ENCODE measurements around the gene MAPK7. TPM values are rescaled to one million over a fixed set of nuclear protein-coding genes. Genes with fewer than 3 reads are reported as not detected.

MAPK7 gene
- total RNA-seq, 4 donors from 2014 or later, result 15.3 to 112 (median 48.3) TPM

DNA sequence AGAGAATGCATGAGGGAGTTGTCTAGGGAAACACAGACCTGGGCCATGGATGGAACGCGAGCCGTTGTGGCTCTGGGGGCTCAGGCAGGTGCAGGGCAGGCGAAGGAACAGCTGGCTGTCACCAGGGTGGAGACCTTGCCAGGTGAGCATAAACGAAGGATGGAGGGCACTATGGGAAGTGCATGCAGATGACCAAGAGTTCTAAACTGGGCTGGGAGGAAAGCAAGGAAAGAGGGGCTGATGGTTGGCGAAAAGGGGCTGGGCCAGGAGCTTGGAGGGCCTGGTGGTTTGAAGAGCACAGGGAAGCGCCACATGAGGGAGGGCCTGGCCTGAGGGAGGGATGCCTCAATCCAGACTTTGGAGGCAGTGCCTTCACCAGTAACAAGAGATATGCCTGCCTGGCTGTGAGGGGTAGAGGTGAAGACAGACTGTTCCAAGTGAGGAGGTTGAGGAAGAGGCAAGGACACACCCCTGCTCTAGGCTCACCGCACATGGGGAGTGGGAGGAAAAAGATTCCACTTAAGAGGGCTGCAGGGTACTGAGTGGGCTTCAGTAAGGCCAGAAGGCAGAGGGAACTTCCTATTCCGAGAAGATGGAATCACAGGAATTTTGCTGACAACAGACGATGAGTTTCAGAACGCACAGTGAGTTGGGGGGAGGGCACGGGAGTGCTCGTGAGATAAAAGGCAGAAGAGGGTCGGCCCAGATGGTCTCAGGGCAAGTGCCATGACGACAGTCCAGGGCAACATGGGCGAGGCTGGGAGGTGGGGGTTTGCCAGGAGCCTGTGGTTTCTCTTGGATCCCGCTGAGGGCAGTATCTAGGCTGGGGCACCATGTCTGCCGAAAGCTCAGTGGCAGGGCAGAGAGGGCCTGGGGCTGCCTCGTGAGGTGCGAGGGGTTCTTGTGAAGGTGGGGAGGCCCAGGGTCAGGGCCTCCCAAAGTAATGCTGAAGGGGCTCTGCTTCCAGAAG lies 36.4 kb upstream of the MAPK7 start:
- Histone ChIP-seq H3K27ac (no peak overlapping the region), H3K4me1 (peaks cover 7 to 21% (median 13%) of the 10 kb centered on the region in 4 donors), H3K27me3 (no peaks in the 10 kb centered on the region), H3K9me3 (no peaks in the 10 kb centered on the region), H3K36me3 (no peaks in the 10 kb centered on the region), H3K4me3 (no peak overlapping the region)
- 63 to 65% methylated on average over 6 to 20 of the region's 20 CpGs for WGBS, 2 donors (ENCODE audit: low coverage in 1 of 2)
- intact Hi-C loops (cut with DNase I; ENCODE audit: low total_unique reads) (no loop called here), in situ Hi-C loops (cut with MboI; ENCODE audit: low pct_ligation_motif_present in 1 of 4, low pct_unique_long_range_greater_than_20kb in 1 of 4, low sequenced_read_pairs in 3 of 4) (no loop called here)
- no peak for DNase-seq
- no peak for TF ChIP-seq POLR2A (IDR thresholded peaks at IDR 0.05)
- TF ChIP-seq POLR2AphosphoS5 (IDR thresholded peaks at IDR 0.05), result no peak
- no peak for TF ChIP-seq EP300 (IDR thresholded peaks at IDR 0.05; ENCODE audit: low read depth)
- TF ChIP-seq, protein P1, sequence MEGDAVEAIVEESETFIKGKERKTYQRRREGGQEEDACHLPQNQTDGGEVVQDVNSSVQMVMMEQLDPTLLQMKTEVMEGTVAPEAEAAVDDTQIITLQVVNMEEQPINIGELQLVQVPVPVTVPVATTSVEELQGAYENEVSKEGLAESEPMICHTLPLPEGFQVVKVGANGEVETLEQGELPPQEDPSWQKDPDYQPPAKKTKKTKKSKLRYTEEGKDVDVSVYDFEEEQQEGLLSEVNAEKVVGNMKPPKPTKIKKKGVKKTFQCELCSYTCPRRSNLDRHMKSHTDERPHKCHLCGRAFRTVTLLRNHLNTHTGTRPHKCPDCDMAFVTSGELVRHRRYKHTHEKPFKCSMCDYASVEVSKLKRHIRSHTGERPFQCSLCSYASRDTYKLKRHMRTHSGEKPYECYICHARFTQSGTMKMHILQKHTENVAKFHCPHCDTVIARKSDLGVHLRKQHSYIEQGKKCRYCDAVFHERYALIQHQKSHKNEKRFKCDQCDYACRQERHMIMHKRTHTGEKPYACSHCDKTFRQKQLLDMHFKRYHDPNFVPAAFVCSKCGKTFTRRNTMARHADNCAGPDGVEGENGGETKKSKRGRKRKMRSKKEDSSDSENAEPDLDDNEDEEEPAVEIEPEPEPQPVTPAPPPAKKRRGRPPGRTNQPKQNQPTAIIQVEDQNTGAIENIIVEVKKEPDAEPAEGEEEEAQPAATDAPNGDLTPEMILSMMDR (IDR thresholded peaks at IDR 0.05), result no peak

DNA sequence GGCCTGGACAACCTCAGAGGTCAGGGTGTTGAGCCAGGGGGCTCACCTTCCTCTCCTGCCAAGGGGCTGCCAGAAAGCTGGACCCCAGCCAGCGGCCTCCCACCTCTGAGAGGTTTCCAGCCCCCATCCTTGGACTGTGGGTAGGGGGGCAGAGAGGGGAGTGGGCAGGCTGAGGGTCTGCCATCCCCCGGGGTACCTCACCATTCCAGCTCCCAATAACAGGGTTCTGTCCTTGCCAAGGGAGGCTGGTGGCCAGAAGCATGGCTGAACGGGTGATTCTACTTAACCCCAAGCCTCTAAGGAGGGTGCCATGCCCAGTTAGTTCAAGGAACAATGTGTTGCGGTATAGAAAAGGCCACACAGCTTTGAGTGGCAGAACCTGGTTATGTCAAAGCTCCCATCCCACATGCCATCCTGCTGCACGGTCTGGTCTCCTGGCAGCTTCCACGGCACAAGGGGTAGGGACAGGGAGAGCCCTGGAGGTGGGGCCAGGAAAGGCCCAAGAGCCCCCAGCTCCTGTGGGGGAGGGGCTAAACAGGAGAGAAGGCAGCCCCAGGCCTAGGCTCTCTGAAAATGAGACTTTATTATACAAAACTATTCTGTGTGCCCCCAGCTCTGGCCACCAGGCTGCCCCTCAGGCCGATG lies 35.6 kb upstream of the MAPK7 start:
- Histone ChIP-seq H3K9me3 (no peaks in the 10 kb centered on the region), H3K4me1 (peaks cover 9 to 29% (median 16%) of the 10 kb centered on the region in 4 donors), H3K27ac (no peak overlapping the region), H3K36me3 (no peaks in the 10 kb centered on the region), H3K27me3 (no peaks in the 10 kb centered on the region), H3K4me3 (no peak overlapping the region)
- intact Hi-C loops (cut with DNase I; ENCODE audit: low total_unique reads), result no loop called here
- no peak for TF ChIP-seq EP300 (IDR thresholded peaks at IDR 0.05; ENCODE audit: low read depth)
- no peak for TF ChIP-seq POLR2AphosphoS5 (IDR thresholded peaks at IDR 0.05)
- TF ChIP-seq POLR2A (IDR thresholded peaks at IDR 0.05), result no peak
- TF ChIP-seq, protein P1 (IDR thresholded peaks at IDR 0.05), result no peak
- in situ Hi-C loops (cut with MboI; ENCODE audit: low pct_ligation_motif_present in 1 of 4, low pct_unique_long_range_greater_than_20kb in 1 of 4, low sequenced_read_pairs in 3 of 4), result no loop called here
- DNase-seq, result no peak
- 61 to 86% methylated on average over 1 to 7 of the region's 7 CpGs for WGBS, 2 donors (ENCODE audit: low coverage in 1 of 2)

DNA sequence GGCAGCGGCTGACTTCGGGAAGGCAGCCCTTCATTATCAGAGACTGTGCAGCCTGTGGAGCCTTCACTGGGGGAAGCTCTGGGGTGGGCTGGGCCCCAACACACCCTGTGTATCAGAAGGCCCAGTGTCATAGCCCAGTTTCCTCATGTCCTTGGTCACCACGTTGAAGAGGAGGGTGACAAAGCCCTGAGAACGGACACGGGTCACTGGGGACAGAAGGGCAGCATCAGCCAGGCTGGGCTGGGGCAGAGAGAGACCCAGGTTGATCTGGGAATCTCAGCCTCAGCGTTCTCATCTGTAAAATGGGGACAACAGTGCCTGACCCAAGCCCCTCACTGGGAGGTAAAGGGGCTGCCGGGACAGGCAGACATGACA lies 35.1 kb upstream of the MAPK7 start:
- no peak for DNase-seq
- no peaks in the 10 kb centered on the region for H3K27me3 ChIP-seq
- peaks cover 9 to 34% (median 16%) of the 10 kb centered on the region in 4 donors for H3K4me1 ChIP-seq
- WGBS, 2 donors (ENCODE audit: low coverage in 1 of 2), result 83% methylated on average over 6 of the region's 7 CpGs; no CpG with 5 or more reads in 1 of the 2 donors
- no peaks in the 10 kb centered on the region for H3K9me3 ChIP-seq
- H3K27ac ChIP-seq, result no peak overlapping the region
- intact Hi-C loops (cut with DNase I; ENCODE audit: low total_unique reads) (no loop called here), in situ Hi-C loops (cut with MboI; ENCODE audit: low pct_ligation_motif_present in 1 of 4, low pct_unique_long_range_greater_than_20kb in 1 of 4, low sequenced_read_pairs in 3 of 4) (no loop called here)
- no peak overlapping the region for H3K4me3 ChIP-seq
- TF ChIP-seq, protein P1 (IDR thresholded peaks at IDR 0.05), result no peak
- no peak for TF ChIP-seq EP300 (IDR thresholded peaks at IDR 0.05; ENCODE audit: low read depth)
- TF ChIP-seq POLR2A (IDR thresholded peaks at IDR 0.05), result no peak
- no peak for TF ChIP-seq POLR2AphosphoS5 (IDR thresholded peaks at IDR 0.05)
- no peaks in the 10 kb centered on the region for H3K36me3 ChIP-seq

DNA sequence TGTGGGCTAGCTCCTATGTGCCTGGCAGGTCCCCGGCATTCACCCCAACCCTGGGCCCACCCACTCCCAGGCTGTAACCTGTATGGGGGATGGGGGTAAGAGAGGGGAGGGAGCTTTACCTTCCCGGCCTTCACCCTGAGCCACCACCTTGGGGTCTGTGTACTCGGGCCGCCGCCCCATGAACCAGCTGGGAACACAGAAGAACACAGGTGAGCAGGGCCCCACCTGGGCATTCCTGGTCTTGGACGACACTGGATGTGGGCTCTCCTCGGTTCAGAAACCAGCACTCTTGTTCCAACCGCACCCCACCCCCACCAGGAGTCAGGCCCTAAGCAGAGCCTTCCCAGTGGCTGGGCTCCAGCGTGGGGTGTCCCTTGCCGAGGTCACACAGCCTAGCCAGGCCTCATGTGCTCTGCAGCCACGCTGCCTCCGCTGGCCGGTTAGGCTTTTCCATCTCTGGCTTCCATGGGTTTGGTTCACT lies 34.6 kb upstream of the MAPK7 start:
- Histone ChIP-seq H3K4me1 (peaks cover 9 to 38% (median 18%) of the 10 kb centered on the region in 4 donors), H3K27me3 (no peaks in the 10 kb centered on the region), H3K9me3 (no peaks in the 10 kb centered on the region), H3K4me3 (no peak overlapping the region), H3K36me3 (no peaks in the 10 kb centered on the region), H3K27ac (no peak overlapping the region)
- WGBS, 2 donors (ENCODE audit: low coverage in 1 of 2), result 79% methylated on average over 13 of the region's 13 CpGs; no CpG with 5 or more reads in 1 of the 2 donors
- DNase-seq, result no peak
- intact Hi-C loops (cut with DNase I; ENCODE audit: low total_unique reads) (no loop called here), in situ Hi-C loops (cut with MboI; ENCODE audit: low pct_ligation_motif_present in 1 of 4, low pct_unique_long_range_greater_than_20kb in 1 of 4, low sequenced_read_pairs in 3 of 4) (no loop called here)
- TF ChIP-seq POLR2AphosphoS5 (IDR thresholded peaks at IDR 0.05), result no peak
- TF ChIP-seq EP300 (IDR thresholded peaks at IDR 0.05; ENCODE audit: low read depth), result no peak
- TF ChIP-seq POLR2A (IDR thresholded peaks at IDR 0.05), result no peak
- TF ChIP-seq, protein P1 (IDR thresholded peaks at IDR 0.05), result no peak

Data from transverse colon (tissue), 4 donors.